Measurements from ENCODE around the gene SMARCB1. TPM values are rescaled to one million over a fixed set of nuclear protein-coding genes. Genes with fewer than 3 reads are reported as not detected.
A peak's percentile ranks its signal among the peaks of the same experiment; 100 is the strongest.

SMARCB1 gene
- total RNA-seq (2022) (88.2 and 88.8 TPM in 2 replicates), Bru-seq, nascent RNA (percentile 73 among the genes with signal in this experiment), BruChase-seq, experiment 1, labeled RNA remaining after a 6-hour chase (percentile 78 among the genes with signal in this experiment), BruChase-seq, experiment 2, labeled RNA remaining after a 2-hour chase (percentile 72 among the genes with signal in this experiment)
- long read RNA-seq, full-length matches to known transcripts: 185 of 198 reads
- long read RNA-seq, partial matches to known transcripts: 0 of 198 reads
- long read RNA-seq, other reads (novel, unspliced or antisense): 13 of 198 reads

- CTCF ChIA-PET: interaction anchor here (0.6 kb wide), 1 partner anchor 16 kb away, joined by 3 read pairs; no protein-coding TSS in a partner anchor
- H3K9me3 Mint-ChIP-seq (ENCODE audit: low read depth, unreplicated experiment): no peaks in the 10 kb centered on the region
- peak within 1 kb of the TSS; percentile 73 for H3K27ac Mint-ChIP-seq (ENCODE audit: unreplicated experiment)
- H3K4me1 Mint-ChIP-seq (ENCODE audit: low read depth, unreplicated experiment): peaks cover 11% of the 10 kb centered on the region
- intact Hi-C loops (cut with micrococcal nuclease; ENCODE audit: unreplicated experiment): loop anchor here (10.0 kb wide), 1 partner anchor 48 kb away; the partner anchor contains the start of gene DERL3
- no TSS peak for BruUV-seq (replicated peaks)
- H3K36me3 Mint-ChIP-seq (ENCODE audit: insufficient read depth, unreplicated experiment): peaks cover 30% of the 10 kb centered on the region
- DNase-seq: peak; percentile 93
- peak within 1 kb of the TSS; percentile 79 for H3K4me3 Mint-ChIP-seq (ENCODE audit: low read depth, unreplicated experiment)
- no peaks in the 10 kb centered on the region for H3K27me3 Mint-ChIP-seq (ENCODE audit: unreplicated experiment)
- no peak for TF ChIP-seq CTCF (IDR thresholded peaks at IDR 0.05; ENCODE audit: unreplicated experiment)
Measured at GRCh38 chr22:23786752-23787599, at the start of gene SMARCB1. Gene SMARCB1 (plus strand): TSS chr22:23786966. CDS start chr22:23787170, 204 bp downstream.

- intact Hi-C loops (cut with micrococcal nuclease; ENCODE audit: unreplicated experiment): no loop called here
- Mint-ChIP-seq H3K27me3 (ENCODE audit: unreplicated experiment) (no peaks in the 10 kb centered on the region), H3K4me3 (ENCODE audit: low read depth, unreplicated experiment) (no peak overlapping the region), H3K36me3 (ENCODE audit: insufficient read depth, unreplicated experiment) (peaks cover 5% of the 10 kb centered on the region), H3K4me1 (ENCODE audit: low read depth, unreplicated experiment) (no peaks in the 10 kb centered on the region), H3K9me3 (ENCODE audit: low read depth, unreplicated experiment) (no peaks in the 10 kb centered on the region), H3K27ac (ENCODE audit: unreplicated experiment) (no peak overlapping the region)
- no peak for TF ChIP-seq CTCF (IDR thresholded peaks at IDR 0.05; ENCODE audit: unreplicated experiment)
- no peak for DNase-seq
- CTCF ChIA-PET: no interaction called here
- no TSS peak for BruUV-seq (replicated peaks)
Measured at GRCh38 chr22:23737696-23738095, 49.1 kb upstream of the SMARCB1 start.

- intact Hi-C loops (cut with micrococcal nuclease; ENCODE audit: unreplicated experiment): no loop called here
- no peak for TF ChIP-seq CTCF (IDR thresholded peaks at IDR 0.05; ENCODE audit: unreplicated experiment)
- CTCF ChIA-PET: interaction anchor here (0.6 kb wide), 1 partner anchor 129 kb away, joined by 3 read pairs; no protein-coding TSS in a partner anchor
- H3K4me3 Mint-ChIP-seq (ENCODE audit: low read depth, unreplicated experiment): no peak overlapping the region
- DNase-seq: no peak
- H3K36me3 Mint-ChIP-seq (ENCODE audit: insufficient read depth, unreplicated experiment): peaks cover 17% of the 10 kb centered on the region
- no peaks in the 10 kb centered on the region for H3K27me3 Mint-ChIP-seq (ENCODE audit: unreplicated experiment)
- H3K9me3 Mint-ChIP-seq (ENCODE audit: low read depth, unreplicated experiment): no peaks in the 10 kb centered on the region
- H3K27ac Mint-ChIP-seq (ENCODE audit: unreplicated experiment): no peak overlapping the region
- BruUV-seq (replicated peaks): no TSS peak
- peaks cover 15% of the 10 kb centered on the region for H3K4me1 Mint-ChIP-seq (ENCODE audit: low read depth, unreplicated experiment)
Measured at GRCh38 chr22:23742505-23743264, 44.1 kb upstream of the SMARCB1 start.

GRCh38 chr22:23743303-23743705 is 43.5 kb upstream of the SMARCB1 start:
- Mint-ChIP-seq H3K9me3 (ENCODE audit: low read depth, unreplicated experiment) (no peaks in the 10 kb centered on the region), H3K4me1 (ENCODE audit: low read depth, unreplicated experiment) (peaks cover 15% of the 10 kb centered on the region), H3K27me3 (ENCODE audit: unreplicated experiment) (no peaks in the 10 kb centered on the region), H3K4me3 (ENCODE audit: low read depth, unreplicated experiment) (no peak overlapping the region), H3K27ac (ENCODE audit: unreplicated experiment) (no peak overlapping the region), H3K36me3 (ENCODE audit: insufficient read depth, unreplicated experiment) (peaks cover 17% of the 10 kb centered on the region)
- no peak for TF ChIP-seq CTCF (IDR thresholded peaks at IDR 0.05; ENCODE audit: unreplicated experiment)
- DNase-seq: no peak
- CTCF ChIA-PET: interaction anchor here (0.6 kb wide), 1 partner anchor 129 kb away, joined by 3 read pairs; no protein-coding TSS in a partner anchor
- BruUV-seq (replicated peaks): no TSS peak
- intact Hi-C loops (cut with micrococcal nuclease; ENCODE audit: unreplicated experiment): no loop called here
